HG02973 (cell line): Measurements from ENCODE around the gene OR4E1.
"Not testable (repeated sequence)": the region's sequence is repeated elsewhere in the genome, so short reads cannot be mapped to it uniquely, and the experiment has no call there.

Source experiments
- ATAC-seq: cut with Tn5 transposase; IDR thresholded peaks from one replicate; pipeline ENCODE4 v1.9.1; 2021; ENCODE audit warnings: moderate library complexity; ENCODE audit not compliant: unreplicated experiment

Gene OR4E1

GRCh38 chr14:21653331-21653885 lies 20.2 kb downstream of the OR4E1 start, which contains the start of gene OR4E2:
Gene OR4E2, plus strand, starts transcription at chr14:21653835. Its CDS starts 11,248 bp downstream, at chr14:21665083.
- no peak for ATAC-seq

- no peak for ATAC-seq
Observed at GRCh38 chr14:21652209-21652808, 21.3 kb downstream of the OR4E1 start.

- ATAC-seq, result no peak
Observed at GRCh38 chr14:21647380-21647779, 26.2 kb downstream of the OR4E1 start.

GRCh38 chr14:21643407-21643806 lies 30.2 kb downstream of the OR4E1 start:
- ATAC-seq, result no peak

- ATAC-seq, result no peak
Observed at GRCh38 chr14:21642683-21643082, 30.9 kb downstream of the OR4E1 start.

GRCh38 chr14:21634840-21635239 lies 38.8 kb downstream of the OR4E1 start, which contains the start of gene OR10G2:
Gene OR10G2, minus strand, starts transcription at chr14:21634940. Its CDS starts 98 bp downstream, at chr14:21634842.
- ATAC-seq, result no peak

GRCh38 chr14:21631084-21631483 lies 42.5 kb downstream of the OR4E1 start:
- ATAC-seq, result no peak

GRCh38 chr14:21630503-21630902 lies 43.1 kb downstream of the OR4E1 start:
- ATAC-seq, result not testable (repeated sequence)

- ATAC-seq, result no peak
Observed at GRCh38 chr14:21626491-21627230, 47.0 kb downstream of the OR4E1 start.
